ENCODE measurements around the gene USP3.

- no peak for TF ChIP-seq CTCF (IDR thresholded peaks at IDR 0.05; ENCODE audit: insufficient read depth, low read length, poor library complexity, severe bottlenecking)
- no peak for TF ChIP-seq EZH2phosphoT487 (conservative IDR thresholded peaks at IDR 0.05; ENCODE audit: low read length)
Observed at GRCh38 chr15:63463793-63464192, 40.6 kb upstream of the USP3 start.
